K562 (cell line): ENCODE results near the gene VPS35. TPM values are rescaled to one million over a fixed set of nuclear protein-coding genes. Genes with fewer than 3 reads are reported as not detected.

Experiments used
- ATAC-seq: fragments of 200-7000 bp; cut with Tn5 transposase; 3 replicates; pipeline ENCODE4 v1.9.1; 2020; ENCODE audit warnings: moderate library complexity
- BruUV-seq: library from RNA; stranded (reverse); fragments of 400-500 nt; replicated peaks from 2 replicates; lab custom pipeline; 2021; lab: Mats Ljungman, UMichigan
- CTCF ChIA-PET: fragments of 300-600 bp; formaldehyde crosslinking; extraction: SDS; loops from one replicate; lab custom pipeline; 2021; ENCODE audit warnings: low intra/inter-chr PET ratio; lab: Yijun Ruan, JAX
- POLR2A ChIA-PET: fragments of 300-600, 350-650 bp; sonication (Branson Sonifier 250); formaldehyde crosslinking; extraction: SDS; loops from one replicate; lab custom pipeline; 2021; ENCODE audit warnings: antibody characterized with exemption, inconsistent platforms; lab: Yijun Ruan, JAX
- DNase-seq, 4 experiments: peaks; one replicate each; pipeline versions ENCODE4 v3.0.0 to v3.0.0-alpha.2; 2011 to 2018; ENCODE audit warnings: low spot score in 3 of 4, mixed read lengths in 3 of 4; ENCODE audit errors: extremely low read depth in 1 of 4
- FAIRE-seq: peaks from 2 replicates; lab custom pipeline; 2011; peaks lifted over from hg19 to GRCh38; lab: Jason Lieb, UNC
- H2AFZ ChIP-seq: 2 replicates; pipeline ENCODE4 v1.6.0; 2011; ENCODE audit warnings: low read depth, low read length, control low read depth, inconsistent platforms
- H3K27ac ChIP-seq: fragments of 200-600 bp; 3 replicates; pipeline ENCODE4 v1.8.0; 2011; ENCODE audit warnings: low read depth, mild to moderate bottlenecking, control low read depth, inconsistent platforms, low read length, moderate library complexity, mixed read lengths; ENCODE audit errors: extremely low read depth
- H3K27me3 ChIP-seq, 2 experiments: fragments of 300-600 bp in 1 of 2; 2 replicates in 1 of 2; 3 replicates in 1 of 2; pipeline versions ENCODE4 v1.6.0 to v1.8.0; 2011; ENCODE audit warnings: inconsistent platforms in 2 of 2, low read length in 2 of 2, mild to moderate bottlenecking in 1 of 2, mixed read lengths in 1 of 2, moderate library complexity in 1 of 2; ENCODE audit not compliant: control insufficient read depth in 2 of 2, insufficient read depth in 2 of 2
- H3K36me3 ChIP-seq: fragments of 300-600 bp; 3 replicates; pipeline ENCODE4 v1.8.0; 2011; ENCODE audit warnings: mild to moderate bottlenecking, low read length, inconsistent platforms; ENCODE audit not compliant: control insufficient read depth, insufficient read depth
- H3K4me1 ChIP-seq, 2 experiments: fragments of 200-600 bp in 1 of 2; replicated peaks in 1 of 2; 2 replicates in 1 of 2; 3 replicates in 1 of 2; pipeline versions ENCODE4 v1.5.1 to v1.8.0; 2011; ENCODE audit warnings: inconsistent platforms in 2 of 2, low read length in 2 of 2, mild to moderate bottlenecking in 1 of 2, mixed read lengths in 1 of 2, moderate library complexity in 1 of 2; ENCODE audit not compliant: control insufficient read depth in 2 of 2, insufficient read depth in 2 of 2
- H3K4me2 ChIP-seq: 2 replicates; pipeline ENCODE4 v1.6.1; 2011; ENCODE audit warnings: low read length, control low read depth, inconsistent platforms, mixed read lengths; ENCODE audit not compliant: insufficient read depth
- H3K4me3 ChIP-seq: fragments of 200-600 bp; sonication (generic), shearing (Covaris generic); 2 replicates; pipeline ENCODE4 v1.5.1; 2016; ENCODE audit warnings: control low read depth, inconsistent platforms
- H3K79me2 ChIP-seq: fragments of 200-600 bp; 3 replicates; pipeline ENCODE4 v1.8.0; 2011; ENCODE audit warnings: low read length, inconsistent platforms; ENCODE audit not compliant: control insufficient read depth, insufficient read depth
- H3K9ac ChIP-seq, 2 experiments: 2 replicates each; pipeline versions ENCODE4 v1.6.0 to v1.6.1; 2011; ENCODE audit warnings: low read depth in 2 of 2, low read length in 2 of 2, control low read depth in 1 of 2, inconsistent platforms in 1 of 2, mild to moderate bottlenecking in 1 of 2, mixed read lengths in 1 of 2; ENCODE audit not compliant: insufficient read depth in 1 of 2
- H3K9me1 ChIP-seq: one replicate; pipeline ENCODE4 v1.6.0; 2011; ENCODE audit warnings: inconsistent platforms, mild to moderate bottlenecking, low read length, moderate library complexity; ENCODE audit not compliant: control insufficient read depth, insufficient read depth
- H3K9me3 ChIP-seq: replicated peaks from 2 replicates; pipeline ENCODE4 v1.5.1; 2011; ENCODE audit warnings: low read depth, low read length, inconsistent platforms; ENCODE audit not compliant: control insufficient read depth, insufficient read depth
- H4K20me1 ChIP-seq: replicated peaks from 2 replicates; pipeline ENCODE4 v1.6.1; 2011; ENCODE audit warnings: low read length, inconsistent platforms, mixed read lengths; ENCODE audit not compliant: control insufficient read depth, insufficient read depth
- MEF2D ChIP-seq: conservative IDR thresholded peaks from 2 replicates; pipeline ENCODE4 v1.6.1; 2016; ENCODE audit warnings: low read depth, missing genetic modification characterization, missing compliant biosample characterization
- TRIM24 ChIP-seq, 2 experiments: fragments of 450-650 bp; IDR thresholded peaks; 2 replicates each; pipeline ENCODE4 v1.6.1; 2016
- UBTF ChIP-seq, 2 experiments: IDR thresholded peaks; 2 replicates each; pipeline ENCODE4 v1.6.1; 2012; ENCODE audit warnings: improper control_type of control experiment in 2 of 2, low read depth in 2 of 2, low read length in 2 of 2, borderline replicate concordance in 1 of 2
- WGBS: fragments of 100-300 bp; shearing (Covaris generic); methylation state at CpG from one replicate; pipeline ENCODE4 v1.1.6; 2016; ENCODE audit warnings: low coverage, mixed read lengths; ENCODE audit not compliant: insufficient coverage; ENCODE audit errors: missing lambda C conversion rate; 5-methylcytosine and 5-hydroxymethylcytosine counted together
- in situ Hi-C: fragments of 300-500 bp; cut with MboI; formaldehyde crosslinking; loops from 4 replicates; pipeline ENCODE4 v1.15.0; 2018; ENCODE audit warnings: inconsistent platforms, mixed read lengths
- intact Hi-C: fragments of 100-400 bp; cut with micrococcal nuclease; formaldehyde crosslinking; loops from 2 replicates; pipeline ENCODE4 v1.14.2; 2022
- polyA plus RNA-seq, 8 experiments: library from polyadenylated mRNA; depleted of rRNA in 4 of 8; stranded (reverse) in 5 of 8; unstranded in 3 of 8; fragments of >200 nt; fragmentation: Nextera tagmentation in 2 of 8; fragmentation: Illumina TruSeq in 1 of 8; extraction: Ambion mirVana in 2 of 8; extraction: Trizol in 1 of 8; gene quantifications; 2 replicates each; pipeline versions ENCODE4 v1.2.1 to v1.2.3, GENCODE V29; 2011 to 2014; ENCODE audit warnings: inconsistent platforms in 1 of 8, missing spikeins in 1 of 8
- total RNA-seq, 7 experiments: library from RNA; depleted of rRNA in 6 of 7; stranded (reverse); fragments of >200 nt in 6 of 7; fragmentation: Illumina TruSeq in 2 of 7; extraction: Trizol in 2 of 7; gene quantifications; 2 replicates each; pipeline versions ENCODE4 v1.2.1 to v1.2.3, GENCODE V29; 2011 to 2021; ENCODE audit warnings: low replicate concordance in 1 of 7
- TF ChIP-seq, protein P1 (sequence below): fragments of 250-450 bp; sonication (Bioruptor Pico); IDR thresholded peaks from 2 replicates; pipeline ENCODE4 v1.5.0; 2021; ENCODE audit warnings: mild to moderate bottlenecking, moderate library complexity

Gene VPS35
- total and polyA plus RNA-seq, 9 of the 15 experiments (the other 6 are each of a cell fraction or from before 2014, with no cell fraction given), result 32.7 to 131 (median 66.2) TPM

- WGBS, result 15% methylated on average over 2 of the region's 2 CpGs
- no peaks in the 10 kb centered on the region for H3K9me1 ChIP-seq
Observed at GRCh38 chr16:46717692-46718091, 28.7 kb upstream of the VPS35 start.

More at GRCh38 chr16:46717692-46718091, 28.7 kb upstream of the VPS35 start:
- Histone ChIP-seq H3K4me2 (no peak overlapping the region), H3K9ac (no peak overlapping the region), H3K79me2 (no peaks in the 10 kb centered on the region), H3K4me1 (no peaks in the 10 kb centered on the region), H2AFZ (no peak overlapping the region), H3K4me3 (no peak overlapping the region), H3K36me3 (no peaks in the 10 kb centered on the region), H3K27me3 (no peaks in the 10 kb centered on the region), H3K9me3 (no peaks in the 10 kb centered on the region), H4K20me1 (0 out of 2 replicates have a peak, but pooled peaks cover 3% of the 10 kb centered on the region), H3K27ac (no peak overlapping the region)
- no TSS peak for BruUV-seq
- in situ Hi-C loops (no loop called here), intact Hi-C loops (no loop called here)
- POLR2A ChIA-PET, result no interaction called here
- CTCF ChIA-PET, result no interaction called here
- no peak for TF ChIP-seq MEF2D (tag)
- no peak for TF ChIP-seq TRIM24 (IDR thresholded peaks at IDR 0.05)
- TF ChIP-seq, protein P1, sequence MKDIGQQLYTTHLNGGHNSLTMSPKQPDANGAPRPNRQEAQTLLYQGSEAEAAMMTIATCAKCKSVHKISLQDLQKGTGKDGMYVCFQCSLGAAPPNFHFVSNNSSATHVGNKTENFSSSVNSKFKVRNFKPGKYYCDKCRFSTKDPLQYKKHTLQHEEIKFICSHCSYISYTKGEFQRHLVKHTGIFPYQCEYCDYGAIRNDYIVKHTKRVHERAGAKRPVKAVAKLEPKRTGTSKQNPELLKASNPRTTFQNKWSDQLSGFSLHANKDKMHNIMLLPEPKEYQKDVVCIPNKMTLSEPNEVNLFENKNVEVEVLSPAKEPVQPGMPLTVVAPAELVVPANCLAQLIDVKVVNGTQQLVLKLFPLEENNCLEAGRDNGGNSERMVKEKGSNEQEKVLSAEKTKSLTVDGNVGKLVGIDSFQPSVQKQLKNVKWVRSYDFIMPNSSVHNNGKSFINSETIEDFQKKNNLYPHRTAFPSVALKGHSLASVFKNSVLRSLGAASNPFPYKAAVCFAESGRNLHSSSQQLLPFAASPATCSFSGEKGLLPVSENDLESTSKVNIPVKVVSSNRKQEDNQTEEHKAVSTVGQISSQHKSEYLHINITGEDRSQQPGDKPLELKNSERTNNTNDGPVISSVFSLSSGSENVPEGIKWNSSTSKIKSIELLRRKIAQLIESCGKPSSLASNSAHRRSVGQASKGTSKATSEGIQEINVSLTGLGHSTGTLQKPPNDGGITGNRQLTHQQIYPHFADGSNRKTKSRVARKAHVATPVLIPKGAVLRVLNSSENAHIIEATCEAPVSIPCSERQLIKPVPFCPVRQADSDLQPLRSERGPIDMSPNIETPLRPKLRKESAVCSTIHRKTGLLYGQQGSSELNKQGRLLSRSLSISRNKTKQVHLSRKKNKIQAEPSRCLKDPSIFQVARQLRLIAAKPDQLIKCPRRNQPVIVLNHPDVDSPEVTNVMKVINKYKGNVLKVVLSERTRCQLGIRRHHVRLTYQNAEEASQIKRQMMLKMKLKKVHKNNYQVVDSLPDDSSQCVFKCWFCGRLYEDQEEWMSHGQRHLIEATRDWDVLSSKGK (CRISPR knock-in tag), result no peak
- no peak for TF ChIP-seq UBTF (IDR thresholded peaks at IDR 0.05; ENCODE audit: borderline replicate concordance in 1 of 2, low read depth in 2 of 2, low read length in 2 of 2)
- ATAC-seq, result no peak
- no peak for FAIRE-seq
- no peak for DNase-seq
